NCI-H2107 (cell line): ENCODE measurements around the gene MRPL19.

Experiments
- DNase-seq: peaks from one replicate; lab custom pipeline; 2025; lab: John Stamatoyannopoulos, UW

The MRPL19 gene

GRCh38 chr2:75646583-75647425, at the start of gene MRPL19:
Gene MRPL19 (plus strand): TSS chr2:75646783. CDS start chr2:75646808, 25 bp downstream.
- peak; percentile 48 for DNase-seq

GRCh38 chr2:75596784-75597183, 49.8 kb upstream of the MRPL19 start:
- DNase-seq, result no peak

GRCh38 chr2:75597949-75598348, 48.6 kb upstream of the MRPL19 start:
- no peak for DNase-seq

- no peak for DNase-seq
Measured at GRCh38 chr2:75598589-75599155, 47.9 kb upstream of the MRPL19 start.

- no peak for DNase-seq
Measured at GRCh38 chr2:75600461-75601011, 46.0 kb upstream of the MRPL19 start.

GRCh38 chr2:75602724-75603342, 43.8 kb upstream of the MRPL19 start:
- DNase-seq, result no peak

GRCh38 chr2:75603477-75603876, 43.1 kb upstream of the MRPL19 start:
- no peak for DNase-seq

GRCh38 chr2:75604484-75604883, 42.1 kb upstream of the MRPL19 start:
- DNase-seq, result no peak

GRCh38 chr2:75605770-75606529, 40.6 kb upstream of the MRPL19 start:
- no peak for DNase-seq

- no peak for DNase-seq
Measured at GRCh38 chr2:75606761-75607399, 39.7 kb upstream of the MRPL19 start.

GRCh38 chr2:75607400-75607798, 39.2 kb upstream of the MRPL19 start:
- DNase-seq, result no peak

GRCh38 chr2:75607988-75608683, 38.4 kb upstream of the MRPL19 start:
- no peak for DNase-seq

- DNase-seq, result peak; percentile 40
Measured at GRCh38 chr2:75608684-75609333, 37.8 kb upstream of the MRPL19 start.

- no peak for DNase-seq
Measured at GRCh38 chr2:75609334-75609689, 37.3 kb upstream of the MRPL19 start.

GRCh38 chr2:75609937-75610508, 36.6 kb upstream of the MRPL19 start:
- DNase-seq, result no peak

GRCh38 chr2:75610671-75611070, 35.9 kb upstream of the MRPL19 start:
- no peak for DNase-seq

- no peak for DNase-seq
Measured at GRCh38 chr2:75612108-75612861, 34.3 kb upstream of the MRPL19 start.

GRCh38 chr2:75612862-75613243, 33.7 kb upstream of the MRPL19 start:
- no peak for DNase-seq

- DNase-seq, result no peak
Measured at GRCh38 chr2:75614162-75614651, 32.4 kb upstream of the MRPL19 start.
